Testis (tissue), 2 donors: ENCODE data around the gene KRTAP5-11.

Source experiments
- POLR2A ChIP-seq: fragments of 450-650 bp; IDR thresholded peaks from one replicate; pipeline ENCODE4 v1.6.1; 2017; ENCODE audit warnings: antibody characterized with exemption, mild to moderate bottlenecking, moderate library complexity
- TF ChIP-seq, protein P1 (sequence below), 3 experiments: fragments of 450-650 bp in 2 of 3; fragments of 200-600 bp in 1 of 3; sonication (generic) in 1 of 3; IDR thresholded peaks; one replicate each; pipeline ENCODE4 v1.5.1; 2016 to 2019; ENCODE audit warnings: antibody characterized with exemption in 3 of 3, mild to moderate bottlenecking in 2 of 3, moderate library complexity in 1 of 3

DNA sequence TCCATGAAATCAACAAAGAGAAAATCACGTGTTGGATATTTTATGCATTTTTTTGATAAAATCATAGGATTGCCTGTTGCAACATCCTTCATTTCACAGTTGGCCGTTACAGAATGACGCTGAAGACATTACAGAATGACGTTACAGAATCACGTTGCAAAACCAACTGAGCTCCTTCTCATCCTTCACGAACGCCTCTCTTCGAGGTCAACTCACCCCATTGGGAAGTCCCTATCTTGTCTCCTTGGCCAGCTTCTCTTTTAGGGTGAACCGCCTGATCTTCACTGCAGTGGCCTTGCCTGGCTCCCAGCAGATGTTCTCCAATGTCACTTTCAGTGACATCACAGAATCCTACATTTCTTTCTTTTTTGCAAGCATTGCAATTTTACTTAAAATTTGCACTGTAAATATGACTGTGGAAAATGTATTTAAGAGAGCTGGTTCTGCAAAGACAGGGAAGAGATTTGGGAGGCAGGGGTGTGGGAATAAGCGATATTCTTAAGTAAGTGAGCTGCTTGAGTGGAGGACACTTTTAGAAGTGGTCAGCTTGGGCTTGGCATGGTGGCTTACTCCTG, 50.6 kb downstream of the KRTAP5-11 start:
- TF ChIP-seq, protein P1, sequence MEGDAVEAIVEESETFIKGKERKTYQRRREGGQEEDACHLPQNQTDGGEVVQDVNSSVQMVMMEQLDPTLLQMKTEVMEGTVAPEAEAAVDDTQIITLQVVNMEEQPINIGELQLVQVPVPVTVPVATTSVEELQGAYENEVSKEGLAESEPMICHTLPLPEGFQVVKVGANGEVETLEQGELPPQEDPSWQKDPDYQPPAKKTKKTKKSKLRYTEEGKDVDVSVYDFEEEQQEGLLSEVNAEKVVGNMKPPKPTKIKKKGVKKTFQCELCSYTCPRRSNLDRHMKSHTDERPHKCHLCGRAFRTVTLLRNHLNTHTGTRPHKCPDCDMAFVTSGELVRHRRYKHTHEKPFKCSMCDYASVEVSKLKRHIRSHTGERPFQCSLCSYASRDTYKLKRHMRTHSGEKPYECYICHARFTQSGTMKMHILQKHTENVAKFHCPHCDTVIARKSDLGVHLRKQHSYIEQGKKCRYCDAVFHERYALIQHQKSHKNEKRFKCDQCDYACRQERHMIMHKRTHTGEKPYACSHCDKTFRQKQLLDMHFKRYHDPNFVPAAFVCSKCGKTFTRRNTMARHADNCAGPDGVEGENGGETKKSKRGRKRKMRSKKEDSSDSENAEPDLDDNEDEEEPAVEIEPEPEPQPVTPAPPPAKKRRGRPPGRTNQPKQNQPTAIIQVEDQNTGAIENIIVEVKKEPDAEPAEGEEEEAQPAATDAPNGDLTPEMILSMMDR (IDR thresholded peaks at IDR 0.05) = no peak
- TF ChIP-seq POLR2A = no peak
